Lower leg skin (tissue), 3 donors: ENCODE data around the gene MYO1H.

Experiments used
- CTCF ChIP-seq, 3 donors: fragments of 450-650 bp; IDR thresholded peaks; one replicate each; pipeline ENCODE4 v1.5.1; 2016; ENCODE audit warnings: antibody characterized with exemption in 3 of 3, mild to moderate bottlenecking in 3 of 3, moderate library complexity in 2 of 3
- POLR2A ChIP-seq, 2 donors: fragments of 450-650 bp; IDR thresholded peaks; one replicate each; pipeline ENCODE4 v1.6.1; 2016 to 2017; ENCODE audit warnings: antibody characterized with exemption in 2 of 2, mild to moderate bottlenecking in 1 of 2, moderate library complexity in 1 of 2

- TF ChIP-seq CTCF (IDR thresholded peaks at IDR 0.05) (no peak), POLR2A (IDR thresholded peaks at IDR 0.05) (no peak)
Measured at GRCh38 chr12:109451400-109451799, 103.7 kb downstream of the MYO1H start.
